T-helper 2 cell (primary cell): ENCODE data around the gene ANKRD63.

Experiments used
- DNase-seq, 5 experiments: peaks; one replicate each; pipeline versions ENCODE4 v3.0.0 to v3.0.0-alpha.2; 2012 to 2022

The ANKRD63 gene

GRCh38 chr15:40242213-40242599 is 40.7 kb downstream of the ANKRD63 start:
- no peak for DNase-seq

DNA sequence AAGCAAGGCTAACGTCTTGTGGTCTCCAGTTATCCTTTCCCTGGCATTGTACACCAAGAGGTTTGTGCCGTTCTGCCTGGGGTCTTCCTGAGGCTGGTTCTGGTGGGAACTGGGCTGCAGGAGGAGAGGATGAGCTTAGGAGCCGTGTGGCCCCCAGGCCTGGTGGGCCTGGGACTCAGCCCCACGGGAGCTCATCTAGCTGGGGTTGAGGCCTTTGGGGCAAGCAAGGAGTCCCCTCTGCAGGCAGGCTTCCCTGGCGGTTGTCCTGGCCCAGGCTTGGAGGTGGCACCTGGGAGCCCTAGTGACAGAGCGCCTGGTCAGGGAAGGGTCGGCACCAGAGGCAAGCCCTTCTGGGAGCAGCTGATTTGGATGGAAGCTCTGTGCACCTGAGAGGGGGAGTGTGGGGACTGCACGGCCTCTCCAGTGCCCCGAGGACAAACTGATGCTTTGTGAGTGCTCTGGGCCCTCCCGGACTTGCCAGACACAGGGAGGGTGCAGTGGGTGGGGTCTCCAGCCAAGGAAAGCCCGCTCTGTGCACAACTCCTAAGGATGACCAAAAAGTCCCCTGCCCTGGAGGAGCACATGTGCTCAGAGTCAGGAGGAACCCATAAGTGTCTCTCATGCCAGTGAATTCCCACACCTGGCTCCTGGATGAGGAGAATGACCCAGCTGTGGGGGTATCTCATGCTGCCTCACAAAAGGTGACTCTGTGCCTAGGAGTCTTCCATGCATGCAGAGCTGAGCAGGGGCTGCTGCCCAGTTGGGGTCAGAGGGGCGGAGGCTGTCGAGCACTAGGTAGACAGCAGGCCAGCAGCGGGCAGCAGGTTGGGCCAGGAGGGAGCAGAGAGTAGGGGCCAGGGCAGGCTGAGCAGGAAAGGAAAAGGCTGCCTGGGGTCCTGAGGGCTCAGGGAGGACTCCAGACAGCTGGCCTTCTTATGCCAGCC is 41.3 kb downstream of the ANKRD63 start:
- no peak for DNase-seq

GRCh38 chr15:40240619-40241221 is 42.1 kb downstream of the ANKRD63 start:
- DNase-seq: no peak

GRCh38 chr15:40239693-40240618 is 42.9 kb downstream of the ANKRD63 start:
- DNase-seq: no peak

- DNase-seq: no peak
These were observed 43.5 kb downstream of the ANKRD63 start for GRCh38 chr15:40239404-40239692.

GRCh38 chr15:40238532-40239403 is 44.1 kb downstream of the ANKRD63 start, which contains the start of gene PAK6:
Gene PAK6 (plus strand): TSS chr15:40239063. CDS start chr15:40264786, 25,723 bp downstream.
- peak in 1 of 5 experiments; percentile 22 for DNase-seq

DNA sequence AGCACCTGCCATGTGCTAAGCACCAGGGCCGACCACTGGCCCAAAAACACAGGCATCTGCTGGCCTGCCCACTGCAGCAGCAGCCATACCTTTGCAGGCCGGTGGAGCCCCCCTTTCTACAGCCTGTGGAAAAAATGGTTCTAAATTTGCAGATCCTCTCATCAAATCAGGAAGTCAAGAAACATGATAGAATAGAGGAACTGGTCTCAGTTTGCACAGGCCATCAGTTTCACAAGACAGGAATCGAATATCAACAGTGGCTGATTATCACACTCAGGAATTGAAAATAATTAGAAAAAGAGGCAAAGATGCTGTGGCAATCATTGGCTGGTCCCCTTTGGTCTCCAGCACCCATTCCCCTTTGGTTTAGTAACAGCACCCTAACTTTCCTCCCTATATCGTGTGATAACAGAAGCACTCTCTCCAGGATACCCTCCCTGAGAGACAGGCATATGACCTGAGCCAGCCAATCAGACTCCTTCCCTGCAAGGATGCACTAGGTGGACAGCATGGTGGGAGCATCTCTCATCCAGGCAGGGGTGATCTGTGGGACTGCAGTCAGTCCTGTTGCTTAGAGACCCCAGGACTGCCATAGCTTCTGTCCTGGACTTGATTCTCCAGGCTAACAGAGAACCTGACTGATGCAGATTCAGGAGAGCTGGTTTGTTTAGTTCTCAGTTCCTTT is 47.5 kb downstream of the ANKRD63 start:
- DNase-seq: no peak

DNA sequence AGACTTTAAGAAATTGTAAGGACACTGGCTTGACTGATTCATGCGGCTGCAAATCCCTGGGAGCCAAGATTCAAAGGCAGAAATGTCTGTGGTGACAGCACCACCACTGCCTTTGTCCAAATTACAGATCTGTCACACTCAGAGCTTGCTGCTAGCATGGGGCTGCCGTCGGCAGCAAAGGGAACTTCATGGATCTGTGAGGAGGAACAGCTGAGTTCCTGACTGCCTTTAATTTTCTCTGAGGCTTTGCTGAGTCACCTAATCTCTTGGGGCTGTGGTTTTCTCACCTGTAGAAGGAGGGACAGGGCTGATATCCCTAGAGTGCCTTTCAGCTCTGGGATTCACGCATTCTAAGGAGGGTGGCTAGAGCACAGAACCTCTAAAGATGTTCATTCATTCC is 48.1 kb downstream of the ANKRD63 start:
- DNase-seq: no peak

DNA sequence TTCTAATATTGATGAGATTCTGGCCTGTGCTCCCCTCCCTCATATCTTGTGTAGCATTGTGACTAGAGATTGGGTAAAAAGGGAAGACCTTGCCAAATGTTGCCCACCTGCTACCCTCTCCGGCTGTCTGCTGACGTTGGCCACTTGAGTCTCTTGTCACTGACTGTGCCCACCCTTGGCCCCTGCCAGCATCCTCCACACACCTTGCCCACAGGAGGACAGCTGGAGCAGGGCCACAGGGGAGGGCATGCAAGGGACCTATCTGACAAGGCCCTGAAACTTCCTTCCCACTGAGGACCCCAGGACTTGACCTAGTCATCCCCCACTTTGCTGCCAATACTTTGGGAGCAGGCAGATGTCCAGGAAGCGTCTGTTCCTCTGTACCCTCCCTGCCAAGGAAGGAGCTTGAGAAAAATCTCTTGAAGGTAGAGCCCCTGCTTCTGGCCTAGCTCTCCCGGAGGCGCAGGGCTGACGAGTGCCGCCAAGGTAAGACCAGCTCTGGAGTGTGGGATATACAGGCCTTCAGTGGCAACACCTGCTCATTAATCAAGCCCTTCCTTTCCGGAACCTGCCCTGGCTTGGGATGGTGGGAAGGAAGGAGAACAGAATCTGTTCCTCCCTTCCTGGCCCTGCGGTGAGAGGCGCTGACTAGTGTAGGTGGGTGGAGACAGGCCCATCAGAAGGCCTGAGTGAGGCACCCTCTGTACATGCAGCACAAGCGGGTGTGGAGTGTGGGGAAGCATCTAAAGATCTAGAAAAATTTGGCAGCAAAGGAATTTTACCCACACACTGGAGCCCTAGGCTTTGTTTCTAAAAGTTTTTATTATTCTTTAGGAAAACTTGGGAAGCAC is 48.9 kb downstream of the ANKRD63 start:
- no peak for DNase-seq

DNA sequence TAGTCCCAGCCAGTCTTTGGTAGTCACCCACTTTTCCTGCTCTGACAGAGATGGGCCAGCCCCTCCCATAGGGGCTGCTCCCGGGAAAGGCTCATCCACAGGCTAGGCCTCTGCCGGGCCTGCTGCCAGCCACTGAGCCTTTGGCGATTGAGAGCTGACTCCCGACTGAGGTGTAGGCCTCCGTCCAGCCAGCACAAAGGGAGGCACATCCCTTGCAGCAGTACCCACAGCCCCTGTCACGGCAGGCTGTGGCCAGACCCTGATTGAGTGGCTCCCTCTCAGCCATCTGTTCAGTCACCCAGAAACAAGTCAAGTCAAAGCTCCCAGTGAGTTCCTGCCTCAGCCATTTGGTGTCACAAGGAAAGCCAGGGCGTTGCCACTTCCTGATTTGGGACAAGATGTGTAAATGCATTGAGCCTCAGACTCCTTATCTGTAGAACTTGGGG is 50.2 kb downstream of the ANKRD63 start:
- DNase-seq: no peak
